Activated effector memory CD4-positive, alpha-beta T cell treated with anti-CD3 and anti-CD28 coated beads, Interleukin-2, amount 50 U/mL, for 16 hours (primary cell): ENCODE results near the gene PLXNA1.

Experiments
- DNase-seq: peaks from one replicate; pipeline ENCODE4 v3.0.0-alpha.2; 2020

Gene PLXNA1

DNA sequence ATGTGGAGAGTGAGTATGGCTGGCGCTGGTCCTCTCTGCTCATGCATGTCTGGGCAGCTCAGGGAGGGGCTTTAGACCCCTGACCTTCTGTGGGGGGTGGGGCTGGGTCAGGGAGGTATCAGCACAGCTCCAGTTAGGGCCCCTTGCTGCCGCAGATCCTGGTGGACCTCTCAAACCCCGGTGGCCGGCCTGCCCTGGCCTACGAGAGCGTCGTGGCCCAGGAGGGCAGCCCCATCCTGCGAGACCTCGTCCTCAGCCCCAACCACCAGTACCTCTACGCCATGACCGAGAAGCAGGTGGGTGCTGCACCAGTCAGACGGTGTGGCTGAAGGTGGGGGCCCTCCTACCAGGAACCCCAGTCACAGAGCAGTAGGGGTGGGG lies 20.2 kb downstream of the PLXNA1 start:
- DNase-seq, result no peak

DNA sequence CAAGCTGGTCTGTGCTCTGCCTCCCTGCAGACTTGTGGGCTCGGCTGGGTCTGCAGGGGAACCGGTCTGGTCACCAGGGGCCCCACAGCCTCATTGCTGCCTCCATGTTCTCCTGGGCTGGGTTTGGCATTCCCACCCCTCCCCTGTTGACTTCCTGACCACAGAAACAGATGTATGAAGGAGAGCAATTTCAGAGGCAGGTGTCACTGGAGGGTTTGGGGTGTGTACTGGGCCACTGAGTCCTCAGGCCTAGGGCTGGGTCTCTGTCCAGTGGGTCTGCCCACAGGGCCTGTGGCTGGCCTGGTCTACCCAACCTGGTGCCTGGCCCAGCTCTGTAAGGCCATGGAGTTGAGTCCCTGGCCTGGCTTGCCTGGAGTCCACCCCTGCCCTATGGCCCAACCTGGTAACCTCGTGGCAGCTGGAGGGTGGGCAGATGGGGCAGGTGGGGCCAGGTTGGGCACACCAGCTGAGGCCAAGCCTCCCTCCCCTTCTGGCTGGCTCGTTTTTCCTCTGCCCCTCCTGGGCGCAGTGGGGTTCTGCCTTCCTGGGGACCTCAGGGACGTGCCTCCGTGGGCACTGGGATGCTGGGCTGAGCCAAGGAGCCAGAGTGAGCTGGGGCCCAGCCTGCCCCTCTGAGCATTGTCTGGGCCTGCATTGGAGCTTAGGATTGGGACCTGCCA lies 20.8 kb downstream of the PLXNA1 start:
- DNase-seq, result no peak

DNA sequence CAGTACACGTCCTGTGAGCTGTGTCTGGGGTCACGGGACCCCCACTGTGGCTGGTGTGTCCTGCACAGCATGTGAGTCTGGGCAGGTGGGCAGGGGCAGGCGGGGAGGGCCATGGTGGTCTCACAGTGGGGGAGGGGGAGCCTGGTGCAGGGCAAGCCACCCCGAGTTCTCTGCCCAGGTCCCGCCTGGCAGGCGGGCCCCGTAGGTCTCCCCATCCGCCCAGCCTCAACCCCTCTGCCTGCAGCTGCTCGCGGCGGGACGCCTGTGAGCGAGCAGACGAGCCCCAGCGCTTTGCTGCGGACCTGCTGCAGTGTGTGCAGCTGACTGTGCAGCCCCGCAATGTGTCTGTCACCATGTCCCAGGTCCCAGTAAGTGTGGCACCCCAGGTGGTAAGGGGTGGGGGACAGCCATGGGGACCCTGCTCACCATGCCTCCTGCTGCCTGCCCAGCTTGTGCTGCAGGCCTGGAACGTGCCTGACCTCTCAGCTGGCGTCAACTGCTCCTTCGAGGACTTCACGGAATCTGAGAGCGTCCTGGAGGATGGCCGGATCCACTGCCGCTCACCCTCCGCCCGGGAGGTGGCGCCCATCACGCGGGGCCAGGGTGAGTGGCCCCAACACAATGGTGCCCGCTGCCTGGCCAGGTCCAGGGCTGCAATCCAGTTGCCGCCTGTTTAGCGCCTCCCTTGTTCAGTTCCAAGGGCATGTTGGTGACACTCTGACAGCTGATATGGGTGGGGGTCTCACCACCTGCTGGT lies 21.9 kb downstream of the PLXNA1 start:
- DNase-seq, result no peak

DNA sequence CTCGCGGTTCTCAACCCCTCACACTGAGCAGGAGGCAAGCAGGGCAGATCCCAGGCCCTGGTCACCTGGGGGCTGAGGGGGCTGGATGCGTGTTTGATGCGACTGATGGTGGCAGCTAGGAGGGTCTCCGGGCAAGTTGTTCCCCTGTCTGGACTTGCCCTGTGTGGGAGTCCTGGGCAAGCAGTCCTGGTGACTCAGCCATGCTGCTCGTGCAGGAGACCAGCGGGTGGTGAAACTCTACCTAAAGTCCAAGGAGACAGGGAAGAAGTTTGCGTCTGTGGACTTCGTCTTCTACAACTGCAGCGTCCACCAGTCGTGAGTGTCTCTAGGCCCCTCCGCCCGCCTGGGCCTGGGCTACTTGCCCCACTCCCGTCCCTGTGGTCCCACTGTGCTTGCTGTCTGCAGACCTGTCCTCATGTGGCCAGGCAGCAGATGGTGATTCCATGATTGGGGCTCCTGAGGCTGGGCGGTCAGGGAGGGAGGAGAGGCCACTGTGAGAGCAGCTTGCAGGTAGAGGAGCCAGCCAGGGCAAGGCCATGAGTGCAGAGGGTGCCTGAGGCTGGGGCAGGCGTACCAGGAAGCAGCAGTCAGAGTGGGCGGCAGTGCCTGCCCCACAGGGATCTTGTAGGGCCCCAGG lies 23.1 kb downstream of the PLXNA1 start:
- DNase-seq, result no peak

DNA sequence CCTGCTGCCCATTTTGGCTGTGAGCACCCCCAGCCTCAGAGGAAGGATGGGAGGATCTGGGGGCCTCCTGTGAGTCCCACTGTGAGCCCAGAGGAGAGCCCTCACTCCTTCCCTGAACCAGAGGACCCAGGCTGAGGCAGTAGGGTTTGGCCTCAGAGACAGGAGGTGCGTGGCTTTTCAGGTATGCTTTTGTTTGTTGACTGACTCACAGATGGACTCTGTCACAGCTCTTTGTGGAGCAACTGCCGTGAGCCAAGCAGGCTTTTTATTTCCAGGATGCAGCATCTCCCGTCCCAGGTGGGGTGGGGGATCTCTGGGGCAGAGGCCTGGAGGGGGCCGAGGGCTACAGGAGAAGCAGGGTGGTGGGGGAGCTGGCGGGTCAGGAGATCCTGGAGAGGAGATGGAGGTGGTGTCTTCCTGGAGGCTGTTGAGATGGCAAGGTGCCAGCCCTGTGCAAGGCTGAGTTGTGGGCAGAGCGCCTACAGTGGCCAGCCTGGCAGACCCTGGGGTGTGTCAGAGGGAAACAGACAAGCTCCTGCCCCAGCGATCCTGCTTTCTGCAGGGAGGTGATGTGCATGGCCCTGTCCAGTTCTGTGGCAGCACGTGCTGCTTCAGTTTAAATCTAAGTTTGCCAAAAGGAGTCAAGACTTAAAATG lies 24.0 kb downstream of the PLXNA1 start:
- DNase-seq, result no peak

DNA sequence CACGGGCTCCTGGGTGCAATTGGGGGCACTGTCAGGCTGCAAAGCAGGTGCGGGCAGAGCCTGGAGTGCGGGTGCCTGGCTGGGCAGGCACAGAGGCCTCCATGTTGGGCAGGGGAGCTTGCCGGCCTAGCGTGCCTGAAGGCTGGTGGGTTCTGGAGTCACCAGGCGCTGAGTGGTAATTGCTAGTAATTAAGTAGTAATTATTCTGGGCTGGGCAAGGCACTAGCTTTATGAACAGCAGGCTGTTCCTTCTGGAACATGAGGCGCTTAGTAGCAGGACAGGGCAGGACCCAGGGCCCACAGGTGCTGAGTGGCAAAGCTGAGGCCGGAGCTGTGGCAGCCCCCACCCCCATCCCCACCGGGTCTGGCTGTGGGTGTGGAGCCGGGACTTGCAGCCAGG lies 25.3 kb downstream of the PLXNA1 start:
- DNase-seq, result no peak

DNA sequence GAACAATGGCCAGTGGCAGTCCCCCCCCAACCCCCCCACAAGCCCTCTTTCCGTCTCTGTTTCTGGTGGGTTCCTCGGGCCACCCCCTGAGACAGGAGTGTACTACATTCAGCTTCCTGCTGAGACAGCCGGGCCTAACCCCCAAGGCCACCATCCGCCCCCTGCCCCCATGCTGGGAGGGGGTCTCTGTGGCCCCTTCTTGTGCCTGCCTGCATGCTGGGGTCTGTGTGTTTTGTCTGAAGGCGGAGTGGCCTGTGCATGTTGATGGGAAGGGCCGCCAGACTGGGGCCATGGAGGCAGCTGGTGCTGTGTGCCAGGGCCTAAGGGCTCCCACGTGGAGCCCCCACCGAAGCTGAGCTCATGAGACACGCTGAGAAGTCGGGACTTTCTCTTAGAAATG lies 26.6 kb downstream of the PLXNA1 start:
- DNase-seq, result no peak

DNA sequence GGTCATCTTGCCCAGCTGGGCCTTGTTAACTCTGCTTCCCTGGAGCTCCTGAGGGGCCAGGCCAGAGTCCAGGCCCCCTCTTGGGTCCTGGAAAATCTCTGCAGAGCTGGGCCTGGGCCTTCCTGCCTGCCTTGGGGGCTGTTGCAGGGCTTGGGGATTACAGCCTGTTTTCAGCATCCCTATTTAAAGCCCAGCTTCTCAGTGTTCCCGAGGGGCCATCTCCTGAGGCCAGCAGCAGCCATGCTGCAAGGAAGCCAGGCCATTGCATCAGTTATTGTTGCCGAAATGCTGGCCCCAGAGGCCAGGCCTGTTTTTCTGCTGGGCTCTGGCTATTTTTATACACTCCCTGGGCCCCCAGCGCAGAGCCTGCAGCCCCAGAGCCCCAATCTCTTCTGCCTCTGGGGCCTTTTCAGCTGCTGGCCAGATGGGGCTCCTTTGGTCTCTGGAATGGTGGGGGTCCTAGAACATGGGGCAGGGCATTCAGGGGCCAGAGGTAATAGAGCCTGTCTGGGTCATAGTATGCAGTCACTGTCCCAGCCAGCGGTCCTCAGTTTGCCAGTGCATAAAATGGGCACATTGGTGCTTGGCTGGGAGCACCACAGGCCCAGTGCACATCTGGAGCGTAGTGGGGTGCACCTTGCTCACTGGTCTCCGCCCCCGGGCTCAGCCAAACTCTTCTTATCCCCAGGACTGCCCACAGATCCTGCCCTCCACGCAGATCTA lies 28.5 kb downstream of the PLXNA1 start:
- DNase-seq, result no peak

DNA sequence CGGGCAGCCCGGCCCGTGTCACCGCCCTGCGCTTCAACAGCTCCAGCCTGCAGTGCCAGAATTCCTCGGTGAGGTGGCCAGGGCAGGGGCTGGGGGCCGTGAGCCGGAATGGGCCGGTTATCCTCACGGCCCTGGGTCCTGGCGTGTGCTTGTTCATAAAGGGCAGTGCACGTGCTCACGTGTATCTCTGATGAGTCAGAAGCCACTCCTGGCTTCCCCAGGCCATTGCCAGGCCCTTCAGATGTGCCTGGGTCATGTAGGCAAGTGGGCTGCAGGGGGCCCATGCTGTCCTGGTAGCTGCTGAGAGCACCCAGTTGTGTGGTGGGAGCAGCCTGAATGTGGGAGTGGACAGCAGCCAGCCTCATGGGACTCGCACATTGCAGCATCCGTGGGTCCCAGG lies 29.2 kb downstream of the PLXNA1 start:
- DNase-seq, result no peak

DNA sequence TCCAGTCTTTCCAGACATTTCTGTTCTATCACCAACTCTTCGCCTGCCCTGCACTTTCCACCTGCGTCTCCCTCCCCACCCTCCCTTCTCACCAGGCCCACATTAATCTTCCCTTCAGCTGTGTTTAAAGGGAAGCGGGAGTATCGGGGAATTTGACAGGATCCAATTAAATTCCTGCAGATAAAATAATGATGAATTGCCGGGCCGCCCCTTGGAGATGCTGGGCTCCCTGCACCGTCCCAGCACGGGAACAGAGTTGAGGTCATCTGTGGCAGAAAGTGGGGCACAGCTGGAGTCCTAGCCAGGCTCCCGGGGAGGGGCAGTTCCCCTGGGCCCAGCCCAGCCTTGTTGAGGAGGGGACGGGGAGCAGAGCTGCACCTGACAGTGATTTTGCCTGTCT lies 30.3 kb downstream of the PLXNA1 start:
- no peak for DNase-seq

DNA sequence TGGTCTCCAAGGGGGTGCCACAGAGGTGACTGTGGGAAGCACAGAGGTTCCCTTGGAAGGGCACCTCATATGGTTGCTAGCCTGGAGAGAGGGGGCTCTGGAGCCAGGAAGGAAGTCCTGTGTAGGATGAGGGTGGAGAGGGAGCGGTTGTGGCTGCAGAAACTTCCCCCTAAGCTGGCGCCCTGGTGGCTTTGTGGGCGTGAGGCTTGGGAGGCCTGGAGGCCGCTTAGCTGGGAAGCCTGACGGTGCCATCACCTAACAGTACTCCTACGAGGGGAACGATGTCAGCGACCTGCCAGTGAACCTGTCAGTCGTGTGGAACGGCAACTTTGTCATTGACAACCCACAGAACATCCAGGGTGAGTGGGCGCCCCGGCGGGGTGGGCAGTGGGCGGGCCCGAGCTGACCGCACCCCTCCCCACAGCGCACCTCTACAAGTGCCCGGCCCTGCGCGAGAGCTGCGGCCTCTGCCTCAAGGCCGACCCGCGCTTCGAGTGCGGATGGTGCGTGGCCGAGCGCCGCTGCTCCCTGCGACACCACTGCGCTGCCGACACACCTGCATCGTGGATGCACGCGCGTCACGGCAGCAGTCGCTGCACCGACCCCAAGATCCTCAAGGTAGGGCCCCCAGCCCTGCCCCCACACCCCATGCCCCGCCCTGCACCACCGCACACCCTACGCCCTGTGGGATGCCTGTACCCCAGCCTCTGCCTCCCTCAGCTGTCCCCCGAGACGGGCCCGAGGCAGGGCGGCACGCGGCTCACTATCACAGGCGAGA lies 31.0 kb downstream of the PLXNA1 start:
- no peak for DNase-seq

DNA sequence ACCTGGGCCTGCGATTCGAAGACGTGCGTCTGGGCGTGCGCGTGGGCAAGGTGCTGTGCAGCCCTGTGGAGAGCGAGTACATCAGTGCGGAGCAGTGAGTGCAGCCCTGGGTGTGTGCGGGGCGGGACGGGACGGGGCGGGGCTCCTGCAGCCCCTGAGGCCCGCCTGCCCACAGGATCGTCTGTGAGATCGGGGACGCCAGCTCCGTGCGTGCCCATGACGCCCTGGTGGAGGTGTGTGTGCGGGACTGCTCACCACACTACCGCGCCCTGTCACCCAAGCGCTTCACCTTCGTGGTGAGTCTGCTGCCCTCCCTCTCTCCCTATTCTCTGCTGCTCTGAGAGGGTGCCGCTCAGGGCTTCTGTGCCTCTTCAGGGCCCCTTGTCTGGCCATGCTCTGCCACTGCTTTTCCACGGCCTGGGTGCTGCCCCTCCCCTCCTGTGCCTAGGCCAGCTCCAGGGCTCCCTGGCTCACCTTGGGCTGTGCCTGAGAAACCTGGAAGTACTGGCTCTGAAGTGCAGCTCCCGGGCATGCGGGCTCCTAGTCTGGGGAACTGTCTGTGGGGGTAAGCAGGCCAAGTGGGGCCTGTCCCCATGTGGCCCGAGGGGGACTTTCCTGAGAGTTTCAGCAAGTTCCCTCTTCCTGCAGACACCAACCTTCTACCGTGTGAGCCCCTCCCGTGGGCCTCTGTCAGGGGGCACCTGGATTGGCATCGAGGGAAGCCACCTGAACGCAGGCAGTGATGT lies 31.8 kb downstream of the PLXNA1 start:
- DNase-seq, result no peak

DNA sequence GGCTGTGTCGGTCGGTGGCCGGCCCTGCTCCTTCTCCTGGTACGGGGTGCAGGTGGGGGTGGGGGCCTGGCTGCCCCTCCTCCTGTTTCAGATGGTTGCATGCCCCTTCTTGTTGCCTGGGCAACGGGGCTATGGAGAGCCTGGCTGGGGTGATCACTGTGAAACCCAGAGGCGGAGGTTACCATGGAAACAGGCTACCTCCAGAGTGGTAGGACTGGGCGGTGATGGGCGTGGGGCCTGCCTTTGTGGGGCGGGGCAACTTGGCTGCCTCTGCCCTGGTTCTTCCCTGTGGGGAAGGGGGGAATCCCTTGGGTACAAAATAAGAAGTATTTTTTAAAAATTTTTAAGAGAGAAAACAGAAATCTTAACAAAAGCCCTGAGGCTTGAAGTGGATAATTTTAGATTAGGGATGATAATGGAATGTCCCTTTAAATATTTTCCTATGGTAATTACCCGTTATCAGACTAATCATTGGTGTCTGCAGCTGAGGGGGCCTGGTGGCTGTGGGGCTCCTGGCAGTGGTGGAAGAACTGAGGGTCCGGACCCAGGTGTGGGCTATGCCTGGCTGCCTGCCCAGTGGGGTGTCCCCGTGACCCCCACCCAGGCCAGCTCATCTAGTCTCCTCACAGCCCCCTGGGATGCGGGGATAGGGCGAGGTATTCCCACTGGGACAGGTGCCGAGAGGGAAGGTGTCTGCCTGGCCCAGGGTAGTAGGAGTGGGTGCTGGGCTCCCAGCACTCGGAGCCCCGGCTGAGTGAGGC lies 32.5 kb downstream of the PLXNA1 start:
- no peak for DNase-seq

DNA sequence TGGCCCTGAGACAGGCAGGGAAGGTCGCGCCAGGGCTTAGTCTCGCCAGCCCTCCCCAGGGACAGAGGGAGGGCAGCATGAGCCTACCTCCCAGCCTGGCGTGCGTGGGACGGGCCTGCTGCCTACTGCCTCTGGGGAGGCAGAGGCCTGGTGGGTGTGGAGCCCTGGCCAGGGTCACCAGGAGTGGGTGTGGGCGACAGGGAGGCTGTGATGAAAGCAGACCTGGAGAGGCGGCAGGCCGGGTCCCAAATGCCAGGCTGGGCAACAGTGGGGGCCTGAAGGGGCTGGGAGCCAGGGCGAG lies 33.1 kb downstream of the PLXNA1 start:
- no peak for DNase-seq

DNA sequence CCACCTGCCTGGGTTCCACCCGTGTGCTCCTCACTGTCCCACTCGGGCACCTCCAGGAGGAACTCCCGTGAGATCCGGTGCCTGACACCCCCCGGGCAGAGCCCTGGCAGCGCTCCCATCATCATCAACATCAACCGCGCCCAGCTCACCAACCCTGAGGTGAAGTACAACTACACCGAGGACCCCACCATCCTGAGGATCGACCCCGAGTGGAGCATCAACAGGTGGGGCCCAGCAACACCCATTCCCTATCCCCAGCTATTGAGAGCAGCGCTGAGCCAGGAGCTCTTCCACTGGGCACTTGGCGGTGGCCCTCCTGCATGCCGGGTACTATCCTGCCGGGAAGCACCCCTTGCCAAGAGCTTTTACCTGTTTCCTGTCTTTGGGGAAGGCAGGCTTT lies 33.5 kb downstream of the PLXNA1 start:
- no peak for DNase-seq

DNA sequence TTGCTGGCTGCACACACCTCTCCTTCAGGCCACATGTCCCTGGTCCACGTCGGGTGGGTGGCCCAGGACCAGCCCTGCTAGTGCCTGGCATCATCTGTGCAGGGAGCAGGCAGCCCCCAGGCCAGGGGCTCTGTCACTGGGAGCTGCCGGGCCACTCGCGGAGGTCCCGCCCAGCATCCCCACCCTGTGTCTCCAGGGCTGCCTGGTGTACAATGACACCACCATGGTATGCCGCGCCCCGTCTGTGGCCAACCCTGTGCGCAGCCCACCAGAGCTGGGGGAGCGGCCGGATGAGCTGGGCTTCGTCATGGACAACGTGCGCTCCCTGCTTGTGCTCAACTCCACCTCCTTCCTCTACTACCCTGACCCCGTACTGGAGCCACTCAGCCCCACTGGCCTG lies 34.3 kb downstream of the PLXNA1 start:
- no peak for DNase-seq

DNA sequence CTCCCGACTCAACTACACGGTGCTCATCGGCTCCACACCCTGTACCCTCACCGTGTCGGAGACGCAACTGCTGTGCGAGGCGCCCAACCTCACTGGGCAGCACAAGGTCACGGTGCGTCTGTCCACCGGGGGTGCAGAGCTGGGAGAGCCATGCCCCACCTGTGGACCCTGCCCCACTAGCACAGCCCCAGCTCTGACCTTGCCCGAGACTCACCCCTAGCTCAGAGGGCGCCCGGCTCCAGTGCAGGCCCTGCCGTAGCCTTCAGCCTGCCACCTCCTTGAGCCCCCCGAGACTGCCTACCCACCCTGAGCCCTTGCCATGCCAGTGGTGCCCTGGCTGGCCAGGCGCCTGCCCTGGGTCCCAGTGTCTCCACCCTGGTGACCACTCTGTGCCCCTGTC lies 34.9 kb downstream of the PLXNA1 start:
- no peak for DNase-seq

DNA sequence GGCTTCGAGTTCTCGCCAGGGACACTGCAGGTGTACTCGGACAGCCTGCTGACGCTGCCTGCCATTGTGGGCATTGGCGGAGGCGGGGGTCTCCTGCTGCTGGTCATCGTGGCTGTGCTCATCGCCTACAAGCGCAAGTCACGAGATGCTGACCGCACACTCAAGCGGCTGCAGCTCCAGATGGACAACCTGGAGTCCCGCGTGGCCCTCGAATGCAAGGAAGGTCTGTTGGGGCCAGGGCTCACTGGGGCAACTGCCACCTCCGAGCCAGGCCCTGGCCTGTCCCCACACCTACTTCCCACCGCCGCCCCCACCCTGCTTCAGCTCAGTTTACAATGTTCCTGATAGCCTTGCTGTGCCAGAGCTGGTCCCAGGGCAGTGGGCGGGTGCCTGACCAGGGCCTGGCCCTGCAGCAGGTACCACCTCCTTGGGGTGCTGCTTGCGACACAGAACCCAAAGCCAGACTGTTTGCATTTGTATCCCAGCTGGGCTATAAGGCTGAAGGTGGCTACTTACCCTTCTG lies 35.5 kb downstream of the PLXNA1 start:
- no peak for DNase-seq

DNA sequence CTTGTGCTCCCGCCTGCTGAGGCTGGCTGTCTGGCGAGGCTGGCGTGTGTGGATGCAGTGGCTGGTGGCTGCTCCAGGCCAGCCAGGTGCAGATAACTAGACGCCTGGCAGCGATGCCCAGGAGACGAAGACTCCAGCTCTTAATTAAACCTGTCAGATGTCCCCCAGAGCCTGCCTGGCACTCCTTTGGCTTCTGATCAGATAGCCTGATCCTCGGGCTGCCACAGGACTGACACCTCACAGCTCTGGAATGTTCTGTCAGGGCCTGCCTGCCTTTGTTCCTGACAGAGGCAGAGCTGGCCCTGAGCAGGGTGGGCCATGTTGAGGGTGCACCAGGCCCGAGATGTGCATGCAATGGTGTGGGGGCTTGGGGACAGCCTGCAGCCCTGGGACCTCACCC lies 36.5 kb downstream of the PLXNA1 start:
- no peak for DNase-seq

DNA sequence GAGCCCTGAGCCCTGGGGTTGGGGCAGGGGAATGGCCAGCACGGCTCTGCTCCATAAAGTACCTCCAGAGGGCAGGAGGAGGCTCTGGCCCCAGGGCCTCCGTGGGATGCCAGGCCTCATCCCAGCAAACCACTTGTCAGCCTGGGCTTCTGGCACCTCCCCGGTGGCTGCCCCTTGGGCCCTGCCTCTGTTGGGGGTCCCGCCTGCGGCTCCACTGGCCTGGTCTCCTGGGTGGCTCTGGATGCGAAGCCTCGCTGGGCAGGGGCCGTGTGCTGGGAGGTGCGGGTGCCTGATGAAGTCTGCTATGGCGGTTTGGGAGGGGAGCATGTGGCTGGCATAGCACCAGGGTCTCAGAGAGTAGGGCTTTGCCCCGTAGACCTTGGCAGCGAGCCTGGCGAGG lies 37.6 kb downstream of the PLXNA1 start:
- DNase-seq, result no peak

DNA sequence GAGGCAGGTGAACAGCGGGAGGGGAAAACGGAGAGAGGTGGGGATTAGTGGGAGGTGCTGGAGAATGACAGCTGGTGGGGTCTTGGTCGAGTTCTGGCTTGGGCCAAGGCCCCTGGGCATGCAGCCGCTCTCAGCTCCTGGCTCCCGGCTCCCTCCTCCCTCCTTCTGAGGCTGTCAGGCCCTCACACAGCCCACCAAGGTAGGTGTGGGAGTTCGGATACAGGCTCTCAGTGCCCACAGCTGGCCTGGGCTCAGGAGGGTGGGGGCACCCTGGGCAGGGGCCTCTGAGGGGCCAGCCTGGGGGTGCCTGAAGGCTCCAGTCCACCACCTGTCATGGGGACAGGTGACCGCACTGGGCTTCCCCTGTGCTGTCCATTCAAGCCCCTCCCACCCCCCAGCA lies 39.9 kb downstream of the PLXNA1 start:
- DNase-seq, result no peak
